COLO668 (cell line): ENCODE results near the gene NT5C3B.
"Not testable (repeated sequence)": the region's sequence is repeated elsewhere in the genome, so short reads cannot be mapped to it uniquely, and the experiment has no call there.

ENCODE experiments used
- DNase-seq: peaks from one replicate; lab custom pipeline; 2025; ENCODE audit not compliant: unreplicated experiment; lab: John Stamatoyannopoulos, UW

The NT5C3B gene

GRCh38 chr17:41785091-41785858, 50.8 kb downstream of the NT5C3B start:
- DNase-seq, result peak; percentile 2

DNA sequence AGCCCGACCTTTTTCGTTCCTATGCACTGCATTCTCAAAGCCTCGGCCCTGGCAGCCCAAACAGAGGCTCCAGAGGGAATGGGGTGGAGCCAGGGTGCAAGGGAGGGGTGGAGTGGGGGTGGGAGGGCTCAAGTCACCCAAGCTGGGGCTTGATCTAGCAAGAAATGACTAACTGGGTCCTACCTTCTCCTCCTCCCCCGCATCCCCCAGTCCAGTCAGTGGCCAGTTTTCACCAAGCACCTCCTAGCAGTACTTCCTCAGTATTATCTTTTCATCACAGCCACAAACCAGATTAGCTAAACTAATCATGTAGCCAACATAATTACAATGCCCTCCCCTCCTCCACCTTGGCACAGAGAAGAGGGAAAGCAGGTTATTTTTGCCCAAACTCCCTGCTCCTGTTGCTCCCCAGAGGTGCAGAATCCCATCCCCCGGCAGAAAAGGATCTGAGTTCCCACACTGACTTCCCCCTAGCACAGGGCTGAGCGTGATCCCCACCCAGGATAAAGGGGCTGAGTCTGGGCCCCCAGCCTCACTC, 51.8 kb downstream of the NT5C3B start:
- no peak for DNase-seq

- DNase-seq, result no peak
Observed at GRCh38 chr17:41782142-41782541, 53.9 kb downstream of the NT5C3B start.

DNA sequence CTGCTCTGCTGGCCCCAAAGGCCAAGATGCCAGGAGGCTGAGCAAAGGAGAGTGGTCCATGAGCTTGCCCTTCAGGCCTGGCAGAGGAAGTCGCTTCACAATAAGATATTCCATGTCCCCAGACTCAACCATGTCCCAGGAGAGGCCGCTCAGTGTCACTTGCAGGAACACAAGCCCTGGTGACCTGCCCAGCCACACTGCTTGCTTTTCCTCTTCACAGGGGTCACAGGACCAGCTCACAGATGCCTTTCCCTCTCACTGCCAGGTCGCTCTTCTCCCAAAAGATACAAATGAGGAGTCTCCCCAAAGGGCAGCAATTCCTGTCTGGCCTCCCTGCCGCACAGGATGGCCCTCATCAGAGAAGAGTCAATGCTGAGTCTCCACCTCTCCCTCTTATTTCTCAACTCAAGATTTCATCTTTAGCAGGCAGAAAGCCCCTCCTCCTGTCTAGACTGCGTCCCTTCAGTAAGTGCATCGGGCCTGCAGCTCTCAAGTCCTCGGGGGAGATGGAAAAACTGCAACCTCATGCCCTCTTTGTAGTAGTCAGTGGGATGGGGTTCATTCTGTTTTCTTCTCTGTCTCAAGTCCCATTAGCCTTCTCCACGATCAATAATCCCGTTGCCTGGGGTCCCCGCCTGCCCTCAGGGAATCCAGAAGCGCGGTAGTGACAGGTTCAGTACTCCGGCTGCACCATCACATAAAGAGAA, 54.5 kb downstream of the NT5C3B start:
- no peak for DNase-seq

DNA sequence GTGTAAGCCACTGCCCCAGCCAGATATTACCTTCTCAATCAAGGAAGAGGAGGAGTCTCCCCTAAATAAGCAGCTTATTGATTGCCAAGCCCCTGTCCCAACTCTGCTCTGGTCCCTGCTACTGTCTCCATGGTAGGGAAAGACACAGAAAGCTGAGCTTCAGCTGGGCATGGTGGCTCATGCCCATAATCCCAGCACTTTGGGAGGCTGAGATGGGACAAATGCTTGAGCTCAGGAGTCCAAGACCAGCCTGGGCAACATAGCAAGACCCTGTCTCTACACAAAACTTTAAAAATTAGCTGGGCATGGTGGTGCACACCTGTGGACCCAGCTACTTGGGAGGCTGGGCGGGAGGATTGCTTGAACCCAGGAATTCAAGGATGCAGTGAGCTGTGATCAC, 56.1 kb downstream of the NT5C3B start:
- DNase-seq, result no peak

GRCh38 chr17:41777574-41778188, 58.4 kb downstream of the NT5C3B start:
- DNase-seq, result peak; percentile 69

- peak; percentile 56 for DNase-seq
Observed at GRCh38 chr17:41777157-41777573, 58.9 kb downstream of the NT5C3B start.

GRCh38 chr17:41776262-41776900, 59.7 kb downstream of the NT5C3B start:
- DNase-seq, result not testable (repeated sequence)

- DNase-seq, result no peak
Observed at GRCh38 chr17:41775394-41776226, 60.4 kb downstream of the NT5C3B start.
